ENCODE measurements around the gene SNAP29. TPM values are rescaled to one million over a fixed set of nuclear protein-coding genes. Genes with fewer than 3 reads are reported as not detected.
A peak's percentile ranks its signal among the peaks of the same experiment; 100 is the strongest.

Gene SNAP29
- total and polyA plus RNA-seq, 7 donors: 19.1 to 46.3 (median 27.6) TPM

DNA sequence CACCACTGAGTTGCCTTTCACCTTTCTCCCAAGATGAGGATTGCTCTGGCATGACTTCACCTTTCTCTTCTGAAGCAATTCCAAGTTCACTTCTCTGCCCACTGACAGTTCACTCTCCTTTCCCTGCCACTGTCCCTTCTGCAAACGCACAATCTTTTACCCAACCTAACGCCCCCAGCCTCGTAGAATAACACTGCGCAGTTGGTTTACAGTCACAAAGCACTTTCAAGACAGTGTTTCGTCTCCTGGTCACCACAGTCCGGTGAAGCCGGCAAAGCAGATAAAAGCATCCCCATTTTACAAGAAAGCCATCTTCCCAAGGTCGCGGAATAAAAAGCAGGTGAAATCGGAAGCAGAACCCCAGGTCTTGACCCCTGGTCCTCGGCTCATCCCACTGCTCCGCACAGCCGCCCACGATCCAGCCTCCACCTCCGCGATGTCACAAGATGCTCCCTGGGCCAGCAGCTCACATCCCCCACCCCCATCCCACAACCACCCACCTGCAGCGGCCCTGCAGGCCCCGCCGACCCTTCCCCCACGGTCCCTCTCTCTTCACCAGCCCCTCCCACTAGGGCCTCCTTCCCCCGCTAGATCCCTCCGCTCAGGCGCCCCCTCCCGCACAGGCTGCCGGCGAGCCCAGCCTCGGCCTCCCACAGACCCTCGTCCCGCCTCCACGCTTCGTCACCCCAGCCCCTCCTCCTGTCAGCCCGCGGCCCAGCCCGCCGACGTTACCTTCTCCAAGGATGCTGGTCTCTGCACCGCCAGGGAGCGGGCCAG is 781 bp upstream of the SNAP29 start:
- Histone ChIP-seq H3K4me1 (peaks cover 24% of the 10 kb centered on the region), H3K27me3 (ENCODE audit: insufficient read depth in 3 of 3, low read length in 2 of 3) (no peaks in the 10 kb centered on the region), H3K36me3 (ENCODE audit: insufficient read depth in 1 of 2, low read depth in 1 of 2) (peaks cover 0 to 11% of the 10 kb centered on the region in 2 donors), H3K4me3 (peak overlapping the region; percentile 97), H3K27ac (peak overlapping the region; percentile 91), H3K9me3 (no peaks in the 10 kb centered on the region)
- 1% methylated on average over 30 to 38 of the region's 38 CpGs for WGBS, 3 donors
- ATAC-seq (peak; percentile 51 to 62 (median 56)), DNase-seq (peak; percentile 87 to 91)
- intact Hi-C loops (cut with DNase I): no loop called here
- TF ChIP-seq, protein P1, sequence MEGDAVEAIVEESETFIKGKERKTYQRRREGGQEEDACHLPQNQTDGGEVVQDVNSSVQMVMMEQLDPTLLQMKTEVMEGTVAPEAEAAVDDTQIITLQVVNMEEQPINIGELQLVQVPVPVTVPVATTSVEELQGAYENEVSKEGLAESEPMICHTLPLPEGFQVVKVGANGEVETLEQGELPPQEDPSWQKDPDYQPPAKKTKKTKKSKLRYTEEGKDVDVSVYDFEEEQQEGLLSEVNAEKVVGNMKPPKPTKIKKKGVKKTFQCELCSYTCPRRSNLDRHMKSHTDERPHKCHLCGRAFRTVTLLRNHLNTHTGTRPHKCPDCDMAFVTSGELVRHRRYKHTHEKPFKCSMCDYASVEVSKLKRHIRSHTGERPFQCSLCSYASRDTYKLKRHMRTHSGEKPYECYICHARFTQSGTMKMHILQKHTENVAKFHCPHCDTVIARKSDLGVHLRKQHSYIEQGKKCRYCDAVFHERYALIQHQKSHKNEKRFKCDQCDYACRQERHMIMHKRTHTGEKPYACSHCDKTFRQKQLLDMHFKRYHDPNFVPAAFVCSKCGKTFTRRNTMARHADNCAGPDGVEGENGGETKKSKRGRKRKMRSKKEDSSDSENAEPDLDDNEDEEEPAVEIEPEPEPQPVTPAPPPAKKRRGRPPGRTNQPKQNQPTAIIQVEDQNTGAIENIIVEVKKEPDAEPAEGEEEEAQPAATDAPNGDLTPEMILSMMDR (IDR thresholded peaks at IDR 0.05): no peak

DNA sequence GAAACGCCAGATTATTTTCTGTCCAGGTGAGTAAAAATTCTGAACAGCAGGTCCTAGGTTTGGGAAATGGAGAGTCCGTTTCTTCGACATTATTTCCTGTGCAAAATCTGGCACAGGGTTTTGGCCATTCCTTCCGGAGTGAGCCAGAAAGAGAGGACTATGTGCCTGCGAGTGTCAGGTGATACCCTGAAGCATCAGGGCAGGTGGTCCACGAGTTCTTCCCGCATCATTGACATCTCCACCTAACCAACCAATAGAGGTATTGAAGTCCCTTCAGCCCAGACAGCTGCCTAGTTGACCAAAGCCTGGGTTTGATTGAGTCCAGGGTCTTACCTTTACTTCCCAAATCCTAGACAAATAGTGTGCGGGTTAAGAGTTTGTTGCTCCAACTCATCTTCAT is 808 bp downstream of the SNAP29 start:
- Histone ChIP-seq H3K4me1 (peaks cover 25% of the 10 kb centered on the region), H3K4me3 (peak overlapping the region; percentile 97), H3K27ac (peak overlapping the region; percentile 91), H3K9me3 (no peaks in the 10 kb centered on the region), H3K27me3 (ENCODE audit: insufficient read depth in 3 of 3, low read length in 2 of 3) (no peaks in the 10 kb centered on the region), H3K36me3 (ENCODE audit: insufficient read depth in 1 of 2, low read depth in 1 of 2) (peaks cover 0 to 20% of the 10 kb centered on the region in 2 donors)
- intact Hi-C loops (cut with DNase I): loop anchor here in 1 of 2 donors (10.0 kb wide), 1 partner anchor 85 kb away; no protein-coding TSS in a partner anchor
- DNase-seq: no peak
- ATAC-seq: no peak
- 27 to 44% (median 38%) methylated on average over 8 of the region's 8 CpGs for WGBS, 3 donors
- TF ChIP-seq, protein P1 (IDR thresholded peaks at IDR 0.05): no peak

DNA sequence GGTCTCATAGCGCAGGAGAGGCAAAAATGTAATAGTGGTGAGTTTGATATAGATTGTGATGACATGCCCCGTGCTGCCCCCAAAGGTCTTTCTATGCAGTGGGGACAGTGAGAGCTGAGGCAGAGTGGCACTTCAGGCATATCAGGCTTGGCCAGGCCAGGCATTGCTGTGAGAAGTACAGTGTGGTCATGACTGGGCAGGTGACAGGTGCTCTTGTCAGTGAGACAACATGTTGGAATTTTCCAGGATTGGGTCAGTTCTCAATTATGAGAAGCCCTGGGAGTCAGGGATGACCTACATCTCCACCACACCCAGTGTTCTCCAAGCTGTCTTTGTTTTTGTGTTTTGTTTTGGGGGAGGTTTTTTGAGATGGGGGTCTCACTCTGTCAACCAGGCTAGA is 3.7 kb downstream of the SNAP29 start:
- Histone ChIP-seq H3K9me3 (no peaks in the 10 kb centered on the region), H3K27ac (no peak overlapping the region), H3K27me3 (ENCODE audit: insufficient read depth in 3 of 3, low read length in 2 of 3) (no peaks in the 10 kb centered on the region), H3K4me3 (no peak overlapping the region), H3K4me1 (peaks cover 20% of the 10 kb centered on the region), H3K36me3 (ENCODE audit: insufficient read depth in 1 of 2, low read depth in 1 of 2) (peaks cover 0 to 27% of the 10 kb centered on the region in 2 donors)
- TF ChIP-seq, protein P1 (IDR thresholded peaks at IDR 0.05): no peak
- DNase-seq: no peak
- ATAC-seq: no peak
- intact Hi-C loops (cut with DNase I): loop anchor here in 1 of 2 donors (10.0 kb wide), 1 partner anchor 82 kb away; no protein-coding TSS in a partner anchor
- WGBS, 3 donors: 94 to 100% (median 96%) methylated on average over 2 of the region's 2 CpGs

DNA sequence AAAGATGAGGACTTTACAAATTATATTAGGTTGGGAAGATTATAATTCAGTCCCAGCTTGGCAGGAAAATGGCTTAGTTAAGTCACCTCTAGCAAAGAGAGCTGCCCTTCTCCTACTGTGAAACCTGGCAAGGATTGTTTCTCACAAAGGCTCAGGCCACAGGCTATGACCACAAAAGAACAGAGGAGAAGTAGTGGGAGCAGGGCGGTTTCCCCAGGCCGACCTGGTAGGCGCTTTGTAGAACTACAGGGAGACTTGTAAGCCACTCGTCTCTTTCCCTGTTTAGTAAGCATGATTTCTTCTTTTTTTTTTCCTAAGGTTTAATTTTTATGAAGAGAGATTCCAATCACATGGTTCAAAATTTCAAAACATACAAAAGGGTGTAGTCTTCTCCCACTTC is 4.6 kb downstream of the SNAP29 start:
- 87 to 90% (median 90%) methylated on average over 4 of the region's 4 CpGs for WGBS, 3 donors
- Histone ChIP-seq H3K27me3 (ENCODE audit: insufficient read depth in 3 of 3, low read length in 2 of 3) (no peaks in the 10 kb centered on the region), H3K36me3 (ENCODE audit: insufficient read depth in 1 of 2, low read depth in 1 of 2) (peaks cover 0 to 27% of the 10 kb centered on the region in 2 donors), H3K9me3 (no peaks in the 10 kb centered on the region), H3K4me1 (peaks cover 15% of the 10 kb centered on the region), H3K27ac (no peak overlapping the region), H3K4me3 (no peak overlapping the region)
- TF ChIP-seq, protein P1 (IDR thresholded peaks at IDR 0.05): no peak
- DNase-seq: no peak
- intact Hi-C loops (cut with DNase I): loop anchor here in 1 of 2 donors (10.0 kb wide), 1 partner anchor 81 kb away; no protein-coding TSS in a partner anchor
- no peak for ATAC-seq

All from psoas muscle (tissue), 8 donors.